ENCODE results near the gene PTF1A.

The PTF1A gene

GRCh38 chr10:23191764-23192711, at the start of gene PTF1A:
PTF1A (plus strand) TSS chr10:23192312; CDS start chr10:23192531, 219 bp downstream.
- no peak for TF ChIP-seq CTCF (IDR thresholded peaks at IDR 0.05; ENCODE audit: extremely low read depth, missing control alignments)
- peak; percentile 52 for DNase-seq (ENCODE audit: low spot score)

- TF ChIP-seq CTCF (IDR thresholded peaks at IDR 0.05; ENCODE audit: extremely low read depth, missing control alignments) = no peak
- no peak for DNase-seq (ENCODE audit: low spot score)
Measured at GRCh38 chr10:23146258-23146657, 45.9 kb upstream of the PTF1A start.

GRCh38 chr10:23147035-23147434, 45.1 kb upstream of the PTF1A start:
- no peak for DNase-seq (ENCODE audit: low spot score)
- TF ChIP-seq CTCF (IDR thresholded peaks at IDR 0.05; ENCODE audit: extremely low read depth, missing control alignments) = no peak

GRCh38 chr10:23148214-23148613, 43.9 kb upstream of the PTF1A start:
- DNase-seq (ENCODE audit: low spot score) = no peak

GRCh38 chr10:23150091-23150490, 42.0 kb upstream of the PTF1A start:
- no peak for DNase-seq (ENCODE audit: low spot score)
- TF ChIP-seq CTCF (IDR thresholded peaks at IDR 0.05; ENCODE audit: extremely low read depth, missing control alignments) = no peak

More at GRCh38 chr10:23148214-23148613, 43.9 kb upstream of the PTF1A start:
- TF ChIP-seq CTCF (IDR thresholded peaks at IDR 0.05; ENCODE audit: extremely low read depth, missing control alignments) = no peak

GRCh38 chr10:23150610-23151009, 41.5 kb upstream of the PTF1A start:
- no peak for TF ChIP-seq CTCF (IDR thresholded peaks at IDR 0.05; ENCODE audit: extremely low read depth, missing control alignments)
- DNase-seq (ENCODE audit: low spot score) = no peak

- DNase-seq (ENCODE audit: low spot score) = no peak
- TF ChIP-seq CTCF (IDR thresholded peaks at IDR 0.05; ENCODE audit: extremely low read depth, missing control alignments) = no peak
Measured at GRCh38 chr10:23151071-23151470, 41.0 kb upstream of the PTF1A start.
